ENCODE data around the gene LGR4. TPM values are rescaled to one million over a fixed set of nuclear protein-coding genes. Genes with fewer than 3 reads are reported as not detected.

LGR4 gene
- total RNA-seq, 2 experiments from 2014 or later = 0.06 to 1.2 TPM

DNA sequence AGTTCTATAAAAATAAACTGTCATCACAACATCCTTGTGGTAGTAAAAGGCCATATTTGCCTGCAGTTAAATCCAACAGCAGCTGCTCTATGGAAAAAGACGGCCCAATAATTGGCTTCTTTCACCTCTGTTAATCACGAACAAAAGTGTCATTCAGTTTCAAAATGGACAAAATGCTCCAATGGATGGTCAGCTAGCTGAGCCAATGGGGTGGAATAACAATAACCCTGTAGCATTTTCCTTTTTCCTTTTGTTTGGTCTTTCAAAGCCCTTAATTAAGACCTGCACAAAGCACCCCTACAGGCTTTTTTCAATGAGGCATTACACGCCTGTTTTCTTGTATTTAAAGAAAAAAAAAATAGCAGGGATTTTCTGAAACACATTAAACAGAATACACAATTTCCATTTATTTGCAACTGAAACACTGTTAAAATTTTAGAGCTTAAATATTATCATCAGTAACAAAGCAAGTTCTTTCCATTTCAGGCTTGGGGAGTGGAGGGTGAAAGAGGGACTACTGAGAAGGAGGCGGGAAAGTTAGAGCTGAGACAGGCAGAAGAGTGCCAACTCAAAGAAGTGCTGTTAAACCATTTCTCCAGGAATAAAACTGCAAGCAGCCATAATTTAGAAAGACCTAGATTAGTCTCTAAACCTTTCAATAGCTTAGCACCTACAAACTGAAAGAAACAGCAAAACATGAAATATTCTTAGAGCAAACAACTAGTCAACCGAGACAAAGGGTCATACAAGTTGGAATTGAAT, 28.7 kb downstream of the LGR4 start:
- Histone ChIP-seq H4K20me1 (ENCODE audit: insufficient read depth, low read length) (no peaks in the 10 kb centered on the region), H3K4me1 (ENCODE audit: insufficient read depth, low read length, poor library complexity, severe bottlenecking) (no peaks in the 10 kb centered on the region), H3K9me2 (ENCODE audit: insufficient read depth, low read length) (no peaks in the 10 kb centered on the region), H2AFZ (ENCODE audit: low read length) (no peak overlapping the region), H3K4me2 (ENCODE audit: low read length) (no peak overlapping the region), H3K36me3 (ENCODE audit: insufficient read depth, low read length) (no peaks in the 10 kb centered on the region), H3K9me3 (ENCODE audit: low read length) (no peaks in the 10 kb centered on the region), H3K27ac (ENCODE audit: low read depth, low read length, poor library complexity, severe bottlenecking) (no peak overlapping the region), H3K79me2 (ENCODE audit: insufficient read depth, low read depth, low read length) (no peaks in the 10 kb centered on the region), H3K4me3 (ENCODE audit: low read depth, low read length, poor library complexity, severe bottlenecking) (no peak overlapping the region)
- no peak for DNase-seq (ENCODE audit: low spot score)
- POLR2A ChIA-PET = interaction anchor here (0.7 to 1.3 kb wide), 6 partner anchors 13 to 1919 kb away, joined by 3 to 4 read pairs (median 3); no protein-coding TSS in a partner anchor
- TF ChIP-seq, protein P1, sequence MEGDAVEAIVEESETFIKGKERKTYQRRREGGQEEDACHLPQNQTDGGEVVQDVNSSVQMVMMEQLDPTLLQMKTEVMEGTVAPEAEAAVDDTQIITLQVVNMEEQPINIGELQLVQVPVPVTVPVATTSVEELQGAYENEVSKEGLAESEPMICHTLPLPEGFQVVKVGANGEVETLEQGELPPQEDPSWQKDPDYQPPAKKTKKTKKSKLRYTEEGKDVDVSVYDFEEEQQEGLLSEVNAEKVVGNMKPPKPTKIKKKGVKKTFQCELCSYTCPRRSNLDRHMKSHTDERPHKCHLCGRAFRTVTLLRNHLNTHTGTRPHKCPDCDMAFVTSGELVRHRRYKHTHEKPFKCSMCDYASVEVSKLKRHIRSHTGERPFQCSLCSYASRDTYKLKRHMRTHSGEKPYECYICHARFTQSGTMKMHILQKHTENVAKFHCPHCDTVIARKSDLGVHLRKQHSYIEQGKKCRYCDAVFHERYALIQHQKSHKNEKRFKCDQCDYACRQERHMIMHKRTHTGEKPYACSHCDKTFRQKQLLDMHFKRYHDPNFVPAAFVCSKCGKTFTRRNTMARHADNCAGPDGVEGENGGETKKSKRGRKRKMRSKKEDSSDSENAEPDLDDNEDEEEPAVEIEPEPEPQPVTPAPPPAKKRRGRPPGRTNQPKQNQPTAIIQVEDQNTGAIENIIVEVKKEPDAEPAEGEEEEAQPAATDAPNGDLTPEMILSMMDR (conservative IDR thresholded peaks at IDR 0.05; ENCODE audit: low read length) = no peak
- no peak for TF ChIP-seq EZH2phosphoT487 (IDR thresholded peaks at IDR 0.05; ENCODE audit: borderline replicate concordance, low read depth, low read length)
- no TSS peak for BruUV-seq (replicated peaks)
- intact Hi-C loops (cut with micrococcal nuclease; ENCODE audit: unreplicated experiment) = no loop called here
- CTCF ChIA-PET (ENCODE audit: unreplicated experiment) = no interaction called here

- intact Hi-C loops (cut with micrococcal nuclease; ENCODE audit: unreplicated experiment) = no loop called here
- no peaks in the 10 kb centered on the region for H3K36me3 ChIP-seq (ENCODE audit: insufficient read depth, low read length)
- no peak for DNase-seq (ENCODE audit: low spot score)
- H4K20me1 ChIP-seq (ENCODE audit: insufficient read depth, low read length) = no peaks in the 10 kb centered on the region
- no peak overlapping the region for H2AFZ ChIP-seq (ENCODE audit: low read length)
- H3K4me1 ChIP-seq (ENCODE audit: insufficient read depth, low read length, poor library complexity, severe bottlenecking) = no peaks in the 10 kb centered on the region
- H3K9me3 ChIP-seq (ENCODE audit: low read length) = no peaks in the 10 kb centered on the region
- BruUV-seq (replicated peaks) = no TSS peak
- H3K4me2 ChIP-seq (ENCODE audit: low read length) = no peak overlapping the region
- ChIA-PET CTCF (ENCODE audit: unreplicated experiment) (no interaction called here), POLR2A (interaction anchor here (0.6 to 1.3 kb wide), 2 partner anchors 37 to 295 kb away, joined by 3 read pairs; no protein-coding TSS in a partner anchor)
- H3K9me2 ChIP-seq (ENCODE audit: insufficient read depth, low read length) = no peaks in the 10 kb centered on the region
- no peak overlapping the region for H3K4me3 ChIP-seq (ENCODE audit: low read depth, low read length, poor library complexity, severe bottlenecking)
- TF ChIP-seq, protein P1 (conservative IDR thresholded peaks at IDR 0.05; ENCODE audit: low read length) = no peak
- no peak for TF ChIP-seq EZH2phosphoT487 (IDR thresholded peaks at IDR 0.05; ENCODE audit: borderline replicate concordance, low read depth, low read length)
- no peaks in the 10 kb centered on the region for H3K79me2 ChIP-seq (ENCODE audit: insufficient read depth, low read depth, low read length)
- no peak overlapping the region for H3K27ac ChIP-seq (ENCODE audit: low read depth, low read length, poor library complexity, severe bottlenecking)
Observed at GRCh38 chr11:27443227-27443626, 29.4 kb downstream of the LGR4 start.

DNA sequence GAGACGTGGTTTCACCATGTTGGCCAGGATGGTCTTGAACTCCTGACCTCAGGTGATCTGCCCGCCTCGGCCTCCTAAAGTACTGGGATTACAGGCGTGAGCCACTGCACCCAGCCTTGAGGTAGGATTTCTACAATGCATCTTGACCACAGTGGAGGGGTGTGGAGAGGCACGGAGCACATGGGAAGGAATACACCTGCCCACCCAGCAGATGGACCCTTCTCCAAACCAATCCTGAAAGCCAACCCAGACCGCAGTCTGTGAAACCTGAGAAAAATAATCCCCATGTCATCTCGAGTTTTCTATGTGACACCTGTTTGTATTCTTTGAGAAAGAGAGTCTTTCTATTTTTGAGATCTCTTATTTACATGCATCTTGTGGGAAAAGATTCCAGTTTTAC, 32.5 kb downstream of the LGR4 start:
- intact Hi-C loops (cut with micrococcal nuclease; ENCODE audit: unreplicated experiment) = no loop called here
- no peak for DNase-seq (ENCODE audit: low spot score)
- no peaks in the 10 kb centered on the region for H3K79me2 ChIP-seq (ENCODE audit: insufficient read depth, low read depth, low read length)
- H3K9me2 ChIP-seq (ENCODE audit: insufficient read depth, low read length) = no peaks in the 10 kb centered on the region
- no peaks in the 10 kb centered on the region for H3K4me1 ChIP-seq (ENCODE audit: insufficient read depth, low read length, poor library complexity, severe bottlenecking)
- ChIA-PET POLR2A (no interaction called here), CTCF (ENCODE audit: unreplicated experiment) (no interaction called here)
- TF ChIP-seq, protein P1 (conservative IDR thresholded peaks at IDR 0.05; ENCODE audit: low read length) = no peak
- TF ChIP-seq EZH2phosphoT487 (IDR thresholded peaks at IDR 0.05; ENCODE audit: borderline replicate concordance, low read depth, low read length) = no peak
- no peaks in the 10 kb centered on the region for H3K9me3 ChIP-seq (ENCODE audit: low read length)
- H3K4me3 ChIP-seq (ENCODE audit: low read depth, low read length, poor library complexity, severe bottlenecking) = no peak overlapping the region
- H3K4me2 ChIP-seq (ENCODE audit: low read length) = no peak overlapping the region
- no peaks in the 10 kb centered on the region for H3K36me3 ChIP-seq (ENCODE audit: insufficient read depth, low read length)
- H2AFZ ChIP-seq (ENCODE audit: low read length) = no peak overlapping the region
- BruUV-seq (replicated peaks) = no TSS peak
- H4K20me1 ChIP-seq (ENCODE audit: insufficient read depth, low read length) = no peaks in the 10 kb centered on the region
- H3K27ac ChIP-seq (ENCODE audit: low read depth, low read length, poor library complexity, severe bottlenecking) = no peak overlapping the region

All from OCI-LY7 (cell line).